GM21737 (cell line): Measurements from ENCODE around the gene SH2D5.

Source experiments
- ATAC-seq: cut with Tn5 transposase; IDR thresholded peaks from one replicate; pipeline ENCODE4 v1.9.1; 2021; ENCODE audit warnings: mild to moderate bottlenecking, moderate library complexity; ENCODE audit not compliant: unreplicated experiment

SH2D5 gene

DNA sequence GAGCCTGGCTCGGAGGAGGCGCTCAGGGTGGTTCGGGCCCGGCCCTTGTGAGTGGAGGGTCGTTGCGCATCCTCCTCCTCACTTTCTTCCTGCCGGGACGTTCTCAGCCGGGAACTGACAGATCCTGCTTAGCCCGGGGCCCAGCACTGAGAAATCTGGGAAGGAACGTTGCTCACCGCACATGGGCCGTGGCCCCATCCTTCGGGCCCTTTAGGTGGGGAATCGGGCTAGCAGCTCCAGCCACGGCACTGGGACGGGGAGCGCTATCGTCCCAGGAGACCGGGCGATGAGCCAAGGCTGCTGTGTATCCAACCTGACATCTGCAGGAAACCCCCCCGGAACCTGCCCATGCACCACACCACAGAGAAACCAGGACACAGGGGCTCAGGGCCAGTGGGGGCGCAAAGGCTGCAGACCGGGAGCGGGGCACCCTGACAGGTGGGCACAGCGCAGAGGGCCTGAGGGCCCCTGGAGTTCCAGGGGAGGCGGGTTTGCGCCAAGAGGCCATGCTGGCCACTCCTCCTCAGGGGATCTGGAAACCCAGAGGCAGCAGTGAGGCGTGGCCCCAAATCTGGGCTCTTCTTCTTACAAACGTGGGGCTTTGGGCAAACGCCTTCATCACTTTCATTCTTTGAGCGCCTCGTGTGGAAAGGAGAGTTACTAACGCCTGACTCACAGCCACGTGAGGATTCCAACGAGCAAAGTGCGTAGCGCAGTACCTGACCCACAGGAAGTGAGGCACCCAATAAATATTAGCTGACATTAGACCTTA, at the start of gene SH2D5:
Gene SH2D5, minus strand, starts transcription at position 116 of the 772 bp plus-strand sequence. CDS start 4,659 bp downstream, outside the sequence.
- peak; percentile 52 for ATAC-seq

DNA sequence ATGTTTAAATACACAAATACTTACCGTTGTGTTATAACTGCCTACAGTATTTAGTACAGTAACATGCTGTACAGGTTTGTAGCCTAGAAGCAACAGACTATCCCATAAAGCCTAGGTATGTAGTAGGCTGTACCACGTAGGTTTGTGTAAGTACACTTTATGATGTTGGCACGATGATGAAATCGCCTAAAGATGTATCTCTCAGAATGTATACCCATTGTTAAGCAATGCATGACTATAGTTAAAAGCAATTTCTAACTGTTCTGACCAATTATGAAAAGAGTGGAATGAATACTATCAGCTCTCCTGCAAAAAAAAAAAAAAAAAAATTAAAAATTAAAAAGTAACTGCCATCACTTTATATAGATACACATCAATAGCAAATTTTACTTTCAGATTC, 43.2 kb upstream of the SH2D5 start:
- no peak for ATAC-seq

DNA sequence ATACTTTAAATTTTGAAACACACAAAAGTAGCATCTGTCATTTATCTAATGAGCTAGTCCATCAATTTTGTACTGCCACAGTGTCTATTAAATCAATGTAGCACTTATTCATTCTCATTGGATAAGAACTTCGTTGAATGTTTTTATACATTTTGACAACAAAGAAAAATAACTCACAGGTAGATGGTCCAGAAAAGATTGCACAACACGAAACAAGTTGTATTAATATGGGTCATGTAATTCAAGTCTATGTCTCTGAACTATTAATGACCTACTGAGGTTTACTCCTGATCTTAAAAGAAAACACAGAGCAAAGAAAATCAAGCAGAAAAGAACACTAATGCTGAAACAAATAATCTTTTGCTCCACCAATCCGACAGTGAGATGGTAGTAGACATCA, 39.3 kb upstream of the SH2D5 start:
- no peak for ATAC-seq

GRCh38 chr1:20770314-20771087, 38.0 kb upstream of the SH2D5 start:
- no peak for ATAC-seq

- ATAC-seq: no peak
Measured at GRCh38 chr1:20767271-20767670, 34.8 kb upstream of the SH2D5 start.

- no peak for ATAC-seq
Measured at GRCh38 chr1:20763417-20763816, 30.9 kb upstream of the SH2D5 start.

- ATAC-seq: no peak
Measured at GRCh38 chr1:20760322-20760721, 27.8 kb upstream of the SH2D5 start.

GRCh38 chr1:20753589-20753988, 21.1 kb upstream of the SH2D5 start:
- no peak for ATAC-seq

DNA sequence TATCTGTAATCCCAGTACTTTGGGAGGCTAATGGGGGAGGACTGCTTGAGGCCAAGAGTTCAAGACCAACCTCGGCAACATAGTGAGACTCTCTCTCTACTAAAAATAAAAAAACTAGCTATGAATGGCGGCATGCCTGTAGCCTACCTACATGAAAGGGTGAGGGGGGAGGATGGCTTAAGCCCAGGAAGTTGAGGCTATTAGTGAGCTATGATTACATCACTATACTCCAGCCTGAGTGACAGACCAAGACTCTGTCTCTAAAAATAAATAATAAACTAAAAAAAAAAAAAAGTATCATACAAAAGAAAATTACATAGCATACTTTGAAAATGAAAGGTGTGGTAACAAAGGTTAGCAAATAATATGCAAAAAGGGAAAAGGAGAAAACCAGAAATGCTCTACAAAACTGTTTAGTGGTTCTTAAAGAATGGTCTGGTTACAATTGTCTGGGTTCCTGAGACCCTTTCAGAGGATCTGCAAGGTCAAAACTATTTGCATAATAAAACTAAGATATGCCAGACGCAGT, 19.0 kb upstream of the SH2D5 start:
- ATAC-seq: no peak

GRCh38 chr1:20742671-20743070, 10.2 kb upstream of the SH2D5 start:
- ATAC-seq: no peak

DNA sequence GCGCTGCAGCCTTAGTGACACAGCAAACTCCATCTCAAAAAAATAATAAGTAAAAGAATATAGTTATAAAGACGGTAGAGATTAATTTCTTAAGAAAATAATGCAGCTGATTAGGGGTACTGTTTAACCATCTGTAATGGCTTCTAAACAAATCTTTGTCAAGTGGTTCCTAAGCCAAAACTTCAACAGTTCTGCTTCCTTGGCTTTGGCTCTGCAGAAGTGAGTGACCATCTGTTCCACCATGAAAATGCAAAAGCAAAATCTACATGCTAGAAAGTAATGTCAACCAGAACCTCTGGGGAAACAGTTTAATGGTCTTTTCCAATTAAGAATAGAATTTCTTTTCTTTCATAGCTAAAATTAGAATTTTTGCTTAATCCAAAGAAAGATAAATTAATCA, 8.3 kb upstream of the SH2D5 start:
- ATAC-seq: no peak

DNA sequence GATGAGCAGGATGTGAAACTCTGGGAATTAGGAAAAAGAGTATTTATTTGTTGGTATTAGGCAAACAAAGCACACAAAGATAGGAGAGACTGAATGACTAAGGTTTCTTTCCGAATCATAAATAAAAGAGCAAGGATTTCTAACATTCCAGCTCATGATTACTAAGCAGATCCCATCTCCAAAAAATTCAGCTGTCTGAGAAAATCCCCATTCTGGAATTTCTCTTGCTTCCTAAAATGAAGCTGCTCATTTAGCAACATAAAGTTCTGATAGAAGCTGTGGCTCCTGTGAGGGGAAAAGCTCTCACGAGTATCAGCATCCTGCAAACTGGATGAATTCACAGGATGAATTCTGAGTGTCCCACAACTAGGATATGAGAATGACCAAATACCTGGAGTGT, 6.7 kb upstream of the SH2D5 start:
- ATAC-seq: no peak

GRCh38 chr1:20735581-20736111, 3.1 kb upstream of the SH2D5 start:
- no peak for ATAC-seq

GRCh38 chr1:20733360-20733975, 965 bp upstream of the SH2D5 start:
- no peak for ATAC-seq

GRCh38 chr1:20732071-20732587, 374 bp downstream of the SH2D5 start:
- no peak for ATAC-seq

DNA sequence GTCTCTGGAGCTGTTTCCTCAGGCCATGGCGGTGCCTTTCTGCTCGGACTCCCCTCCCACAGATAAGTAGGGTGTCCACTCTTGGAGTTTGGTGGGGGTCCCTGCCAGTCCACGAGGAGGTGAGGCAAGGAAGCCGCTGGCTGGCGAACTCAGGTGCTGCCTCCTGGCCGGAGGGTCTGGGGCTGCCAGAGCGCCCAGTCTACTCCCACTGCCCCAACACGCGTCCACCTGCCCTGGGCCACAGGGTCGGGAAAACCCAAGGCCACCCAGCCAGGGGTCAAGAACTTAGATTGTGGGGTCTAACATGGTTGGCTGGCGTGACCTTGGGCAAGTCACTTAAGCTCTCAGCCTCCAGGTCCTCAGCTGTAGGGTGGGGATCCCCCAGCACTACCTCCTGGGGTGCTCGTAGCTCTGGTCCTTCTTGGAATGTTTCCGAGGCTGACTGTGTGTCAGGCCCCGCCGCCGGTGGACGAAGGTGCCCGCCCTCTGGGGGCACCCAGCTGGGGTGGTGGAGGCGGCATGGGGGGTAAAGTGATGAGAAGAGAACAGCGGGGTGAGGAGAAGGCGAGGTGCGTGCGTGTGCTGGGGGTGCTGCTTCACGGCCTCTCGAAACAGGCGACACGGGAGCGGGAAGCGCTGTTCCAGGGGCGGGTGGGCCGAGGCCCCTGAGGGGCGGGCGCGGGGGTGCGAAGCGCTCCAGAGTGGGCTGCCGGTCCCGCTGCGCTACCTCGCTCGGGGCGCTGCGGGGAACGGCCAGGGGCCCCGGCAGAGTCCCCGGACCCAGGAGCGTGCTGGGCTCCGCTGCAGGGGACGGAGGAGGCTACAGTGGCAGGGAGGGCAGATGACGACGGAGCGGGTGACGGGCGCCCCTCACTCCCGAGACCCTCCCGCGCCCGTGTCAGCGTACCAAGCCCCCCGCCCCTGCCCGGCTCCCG, 1.2 kb downstream of the SH2D5 start:
- ATAC-seq: no peak

- ATAC-seq: no peak
Measured at GRCh38 chr1:20730690-20731056, 1.8 kb downstream of the SH2D5 start.

- no peak for ATAC-seq
Measured at GRCh38 chr1:20729990-20730689, 2.4 kb downstream of the SH2D5 start.

DNA sequence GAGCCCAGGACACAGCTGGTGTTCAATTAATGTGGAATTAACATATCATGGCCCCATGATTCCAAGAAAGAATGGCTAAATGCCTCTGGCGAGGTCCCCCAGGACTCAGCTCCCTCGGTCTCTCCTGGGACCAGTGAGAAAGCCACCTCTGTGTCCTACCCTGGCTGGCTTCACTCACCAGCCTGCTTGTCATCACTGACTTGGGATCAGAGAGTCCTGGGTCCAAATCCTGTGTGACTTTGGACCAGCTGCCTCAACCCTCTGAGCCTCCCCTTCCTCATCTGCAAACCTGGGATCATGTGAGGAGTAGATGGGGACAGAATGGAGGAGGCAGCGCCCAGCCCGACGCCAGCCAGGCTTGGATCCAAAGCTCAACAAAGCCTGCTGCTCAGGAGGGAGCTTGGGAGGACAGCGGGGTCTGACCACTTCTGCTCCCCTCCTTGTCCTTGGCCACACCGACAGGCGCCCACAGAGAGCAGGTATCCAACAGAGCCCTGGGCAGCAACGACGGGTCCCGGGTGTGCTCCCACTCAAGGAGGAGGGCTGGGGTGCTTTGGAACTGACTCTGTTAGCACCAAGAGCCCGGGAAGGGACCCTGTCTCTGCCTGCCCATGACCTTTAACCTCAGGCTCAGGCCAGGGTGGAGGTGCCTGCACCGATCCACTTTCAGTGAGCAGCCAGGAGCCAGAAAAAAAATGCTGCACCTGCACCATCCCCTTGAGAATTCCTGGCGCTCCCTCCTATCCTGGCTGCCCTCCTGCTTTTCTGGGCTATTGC, 3.2 kb downstream of the SH2D5 start:
- no peak for ATAC-seq
